Ureter (tissue), 1 donor: ENCODE measurements around the gene AP3S2. TPM values are rescaled to one million over a fixed set of nuclear protein-coding genes. Genes with fewer than 3 reads are reported as not detected.
"Not testable (repeated sequence)": the region's sequence is repeated elsewhere in the genome, so short reads cannot be mapped to it uniquely, and the experiment has no call there.

Source experiments
- DNase-seq: peaks from one replicate; pipeline ENCODE4 v3.0.0-alpha.2; 2020; ENCODE audit warnings: low spot score
- total RNA-seq: library from RNA; stranded (reverse); gene quantifications from one replicate; pipeline ENCODE4 v1.2.4, GENCODE V29; 2023
- donor health status: DM: yes; HTN: yes; CAD: no.

Gene AP3S2
- total RNA-seq = 52.8 TPM

DNA sequence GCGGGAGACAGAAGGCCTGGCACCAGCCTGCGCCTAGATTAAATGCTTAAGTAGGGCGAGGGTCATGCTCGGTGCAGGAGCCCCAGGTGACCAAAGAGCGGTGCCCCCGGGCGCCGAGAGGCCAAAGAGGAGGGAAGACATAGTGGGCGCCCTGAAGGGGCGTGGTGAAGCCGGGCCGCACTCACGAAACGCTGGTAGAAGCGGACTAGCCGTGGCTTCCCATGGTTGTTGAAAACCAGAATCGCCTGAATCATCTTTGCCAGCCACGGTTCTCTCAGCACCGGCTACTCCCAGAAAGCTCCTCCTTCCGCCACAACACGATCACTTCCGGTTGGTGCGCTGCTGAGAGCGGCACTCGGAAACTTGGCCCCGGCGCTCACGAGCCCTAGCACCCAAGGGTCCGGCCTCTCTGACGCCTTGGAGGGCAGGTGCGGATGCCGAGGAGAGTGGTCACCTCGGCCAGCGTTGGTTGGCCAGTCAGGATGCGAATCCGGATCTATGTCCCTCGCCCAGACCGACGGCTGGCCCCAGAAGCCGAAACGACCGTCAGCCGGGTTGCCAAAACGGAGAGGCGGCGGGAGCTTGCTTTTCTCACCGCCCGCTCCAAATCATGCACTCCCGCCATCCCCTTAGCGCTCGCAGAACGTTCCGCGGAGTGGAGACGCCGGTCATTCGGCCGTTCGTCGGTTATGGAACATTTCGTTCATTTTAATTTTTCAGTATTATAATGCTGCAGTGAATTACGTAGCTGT lies at the start of gene AP3S2:
Gene AP3S2, minus strand, starts transcription at position 299 of the 752 bp plus-strand sequence. Its CDS starts 45 bp downstream, at position 254.
- DNase-seq = peak; percentile 94

DNA sequence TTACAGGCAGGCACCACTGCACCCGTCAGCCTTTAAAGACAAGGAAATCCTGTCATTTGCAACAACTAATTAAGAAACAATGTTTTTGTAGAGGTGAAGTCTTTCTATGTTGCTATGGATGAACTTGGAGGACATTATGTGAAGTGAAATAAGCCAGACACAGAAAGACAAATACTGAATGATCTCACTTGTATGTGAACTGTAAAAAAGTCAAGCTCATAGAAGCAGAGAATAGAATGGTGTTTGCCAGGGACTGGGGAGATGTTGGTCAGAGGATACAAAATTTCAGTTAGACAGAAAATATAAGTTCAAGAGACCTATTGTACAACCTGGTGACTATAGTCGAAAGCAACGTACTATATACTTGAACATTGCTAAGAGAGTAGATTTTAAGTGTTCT lies 46.1 kb upstream of the AP3S2 start:
- DNase-seq = no peak

DNA sequence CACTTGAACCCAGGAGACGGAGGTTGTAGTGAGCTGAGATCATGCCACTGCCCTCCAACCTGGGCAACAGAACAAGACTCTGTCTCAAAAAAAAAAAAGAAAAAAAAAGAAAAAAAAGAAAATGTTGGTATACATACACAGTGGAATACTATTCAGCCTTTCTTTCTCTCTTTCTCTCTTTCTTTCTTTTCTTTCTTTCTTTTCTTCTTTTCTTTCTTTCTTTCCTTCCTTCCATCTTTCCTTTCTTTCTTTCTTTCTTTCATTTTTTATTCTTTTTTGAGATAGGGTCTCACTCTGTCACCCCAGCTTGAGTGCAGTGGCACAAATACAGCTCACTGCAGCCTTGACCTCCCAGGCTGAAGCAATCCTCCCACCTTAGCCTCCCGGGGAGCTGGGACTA lies 45.6 kb upstream of the AP3S2 start:
- not testable (repeated sequence) for DNase-seq

DNA sequence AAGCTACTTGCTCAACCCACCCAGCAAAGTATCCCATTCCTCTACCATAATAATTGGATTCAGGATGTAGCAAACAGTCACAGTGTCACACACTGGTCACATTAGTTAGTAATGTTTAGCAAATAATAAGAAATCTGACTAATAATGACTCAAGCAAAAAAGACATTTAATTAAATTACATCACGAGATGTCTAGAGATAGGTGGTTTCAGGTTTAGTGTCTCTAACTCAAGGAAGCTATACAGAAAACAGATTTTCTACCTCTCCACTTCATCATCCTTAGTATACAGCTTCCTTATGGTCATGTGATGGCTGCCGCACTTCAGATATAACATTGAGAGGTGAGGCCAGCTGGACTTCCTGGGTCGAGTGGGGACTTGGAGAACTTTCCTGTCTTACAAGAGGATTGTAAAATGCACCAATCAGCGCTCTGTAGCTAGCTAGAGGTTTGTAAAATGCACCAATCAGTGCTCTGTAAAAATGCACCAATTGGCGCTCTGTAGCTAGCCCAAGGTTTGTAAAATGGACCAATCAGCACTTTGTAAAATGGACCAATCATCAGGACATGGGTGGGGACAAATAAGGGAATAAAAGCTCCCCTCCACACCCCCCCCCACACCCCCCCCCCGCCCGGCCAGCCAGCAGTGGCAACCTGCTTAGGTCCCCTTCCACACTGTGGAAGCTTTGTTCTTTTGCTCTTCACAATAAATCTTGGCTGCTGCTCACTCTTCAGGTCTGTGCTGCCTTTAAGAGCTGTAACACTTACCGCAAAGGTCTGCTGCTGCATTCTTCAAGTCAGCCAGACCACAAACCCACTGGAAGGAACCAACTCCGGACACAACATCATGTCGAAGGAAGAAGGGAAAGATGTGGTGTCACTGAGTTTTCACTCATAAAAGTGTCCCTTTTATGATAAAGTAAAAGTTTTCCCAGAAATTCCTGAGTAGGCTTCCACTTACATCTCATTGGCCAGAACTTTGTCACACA lies 43.9 kb upstream of the AP3S2 start:
- DNase-seq = no peak

DNA sequence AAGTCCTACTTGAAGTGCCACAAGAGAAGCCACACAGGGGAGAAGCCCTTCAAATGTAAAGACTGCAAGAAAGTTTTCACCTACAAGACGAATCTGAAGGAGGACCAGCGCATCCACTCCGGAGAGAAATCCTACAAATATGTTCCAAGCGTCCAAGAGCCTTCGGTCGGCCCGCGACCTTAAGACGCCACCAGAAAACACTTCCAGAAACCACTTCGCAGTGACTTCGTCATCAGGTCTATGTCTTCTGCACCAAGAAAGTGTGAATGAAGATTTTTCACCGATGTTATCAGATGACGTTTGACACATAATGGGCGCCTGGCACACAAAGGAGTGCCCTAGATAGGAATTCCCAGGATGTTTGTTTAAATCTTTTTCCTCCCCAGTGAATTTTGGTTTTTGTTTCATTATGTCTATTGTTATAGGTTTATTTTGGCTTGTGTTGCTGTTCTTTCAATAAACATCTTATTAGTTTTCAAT lies 43.0 kb upstream of the AP3S2 start:
- DNase-seq = no peak

DNA sequence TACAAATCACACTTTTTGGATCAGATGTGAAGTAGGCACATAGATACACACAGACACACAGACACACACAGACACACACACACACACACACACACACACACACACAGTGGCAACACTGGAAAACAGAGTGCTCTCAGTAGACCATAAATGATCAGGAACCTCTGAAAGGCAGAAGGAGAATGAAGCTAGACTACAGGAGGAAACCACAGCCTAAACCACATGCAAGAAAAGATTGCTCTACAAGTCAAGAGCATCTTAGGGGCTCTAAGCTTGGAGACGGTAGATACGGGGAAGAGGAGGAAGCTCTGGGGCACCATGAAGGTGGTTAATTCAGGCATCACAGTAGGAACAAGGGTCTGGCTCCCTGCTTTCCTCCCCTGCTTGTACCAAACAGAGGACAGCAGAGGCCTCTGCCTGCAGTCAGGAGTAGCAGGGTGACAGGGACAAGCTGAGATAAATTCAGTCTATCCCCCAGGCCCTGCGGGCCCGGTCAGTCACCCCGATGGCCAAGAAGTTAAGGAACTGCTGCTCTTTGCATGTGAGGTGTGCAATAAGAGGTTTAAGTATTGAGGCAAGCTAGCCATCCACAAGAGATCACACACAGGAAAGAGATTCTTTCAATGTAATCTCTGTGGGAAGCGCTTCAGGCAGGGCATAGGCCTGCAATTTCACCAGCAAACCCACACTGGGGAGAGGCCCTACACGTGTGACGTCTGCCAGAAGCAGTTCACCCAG lies 42.4 kb upstream of the AP3S2 start:
- DNase-seq = no peak

DNA sequence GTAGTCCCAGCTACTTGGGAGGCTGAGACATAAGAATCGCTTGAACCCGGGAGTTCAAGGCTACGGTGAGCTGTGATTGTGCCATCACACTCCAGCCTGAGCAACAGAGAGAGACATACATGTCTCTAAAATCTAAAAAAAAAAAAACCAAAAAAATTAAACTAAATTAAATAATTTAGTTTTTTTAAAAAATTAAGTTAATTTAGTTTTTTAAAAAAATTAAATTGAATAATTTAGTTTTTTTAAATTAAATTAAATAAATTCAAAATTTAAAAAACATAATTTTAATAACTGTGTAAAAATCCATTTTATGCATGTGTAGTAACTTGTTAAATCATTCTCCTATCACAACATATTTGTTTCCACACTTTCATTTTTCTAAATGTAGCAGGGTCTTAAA lies 39.1 kb upstream of the AP3S2 start:
- DNase-seq = no peak

DNA sequence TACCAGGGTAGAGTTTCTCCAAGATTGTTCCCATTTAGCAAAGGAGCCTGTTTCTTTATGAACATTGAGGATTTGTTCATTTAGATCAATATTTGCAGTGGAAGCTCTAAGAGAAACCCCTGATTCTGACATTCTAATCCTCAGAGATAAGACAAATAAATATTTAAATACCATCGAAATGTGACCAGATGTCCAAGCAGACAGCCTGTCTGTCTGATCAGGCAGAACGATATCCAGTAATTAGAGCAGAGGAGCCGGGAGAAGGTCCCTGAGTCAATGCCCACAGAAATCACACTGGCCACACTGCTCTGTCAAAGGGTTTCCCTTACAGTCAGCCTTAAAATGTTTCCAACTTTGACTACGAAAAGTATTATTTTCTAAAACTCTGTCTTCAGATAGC lies 34.6 kb upstream of the AP3S2 start:
- no peak for DNase-seq

DNA sequence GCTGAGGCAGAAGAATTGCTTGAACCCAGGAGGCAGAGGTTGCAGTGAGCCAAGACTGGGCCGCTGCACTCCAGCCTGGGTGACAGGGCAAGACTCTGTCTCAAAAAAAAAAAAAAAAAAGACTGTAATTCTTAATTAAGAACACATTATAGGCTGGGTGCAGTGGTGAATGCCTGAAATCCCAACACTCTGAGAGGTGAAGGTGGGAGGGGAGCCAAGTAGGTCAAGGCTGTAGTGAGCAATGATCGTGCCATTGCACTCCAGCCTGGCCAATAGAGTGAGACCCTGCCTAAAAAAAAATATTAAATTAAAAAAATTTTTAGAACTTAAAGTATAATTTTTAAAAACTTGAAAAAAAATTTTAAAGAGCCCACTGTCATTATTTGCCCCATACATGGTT lies 32.4 kb upstream of the AP3S2 start:
- no peak for DNase-seq

DNA sequence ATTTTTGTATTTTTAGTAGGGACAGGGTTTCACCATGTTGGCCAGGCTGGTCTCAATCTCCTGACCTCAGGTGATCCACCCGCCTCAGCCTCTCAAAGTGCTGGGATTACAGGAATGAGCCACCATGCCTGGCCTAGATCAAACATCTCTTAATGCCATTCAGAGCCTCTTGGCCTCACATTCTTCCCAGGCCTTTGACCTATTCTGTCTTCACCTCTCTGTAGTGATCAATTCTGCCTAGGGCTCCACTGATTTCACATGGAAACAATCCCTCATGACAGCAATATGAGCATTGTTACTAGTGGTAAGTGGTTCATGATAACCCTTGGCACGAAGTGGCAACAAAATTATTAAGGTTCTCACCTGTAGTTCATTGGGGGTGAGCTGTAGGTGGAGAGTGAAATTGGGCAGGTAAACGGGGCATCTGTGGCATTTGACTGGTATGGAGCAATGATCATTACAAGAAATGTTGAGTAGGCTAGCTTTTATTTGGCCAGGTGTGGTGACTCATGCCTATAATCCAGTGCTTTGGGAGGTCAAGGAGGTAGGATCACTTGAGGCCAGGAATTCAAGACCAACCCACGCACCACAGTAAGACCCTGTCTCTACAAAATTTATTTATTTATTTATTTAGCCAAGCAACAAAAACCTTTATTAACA lies 23.8 kb upstream of the AP3S2 start:
- DNase-seq = no peak

DNA sequence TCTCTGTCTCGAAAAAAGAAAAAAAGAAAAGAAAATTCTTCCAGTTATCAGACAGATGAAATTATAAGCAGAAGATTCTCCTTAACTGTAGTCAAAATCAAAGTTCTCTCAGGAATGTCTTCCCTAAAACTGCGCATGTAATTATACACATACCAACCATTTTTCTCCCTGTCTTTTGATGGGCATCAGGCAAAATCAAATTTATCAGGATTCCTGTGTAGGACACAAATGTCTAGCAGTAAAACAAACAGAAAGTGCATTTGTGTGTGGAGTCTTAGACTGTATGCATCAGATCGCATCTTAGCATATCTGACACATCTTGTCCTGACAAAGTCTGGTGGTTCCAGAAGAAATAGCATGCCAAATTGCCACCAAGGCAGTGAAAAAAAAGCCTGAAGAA lies 22.9 kb upstream of the AP3S2 start:
- no peak for DNase-seq

DNA sequence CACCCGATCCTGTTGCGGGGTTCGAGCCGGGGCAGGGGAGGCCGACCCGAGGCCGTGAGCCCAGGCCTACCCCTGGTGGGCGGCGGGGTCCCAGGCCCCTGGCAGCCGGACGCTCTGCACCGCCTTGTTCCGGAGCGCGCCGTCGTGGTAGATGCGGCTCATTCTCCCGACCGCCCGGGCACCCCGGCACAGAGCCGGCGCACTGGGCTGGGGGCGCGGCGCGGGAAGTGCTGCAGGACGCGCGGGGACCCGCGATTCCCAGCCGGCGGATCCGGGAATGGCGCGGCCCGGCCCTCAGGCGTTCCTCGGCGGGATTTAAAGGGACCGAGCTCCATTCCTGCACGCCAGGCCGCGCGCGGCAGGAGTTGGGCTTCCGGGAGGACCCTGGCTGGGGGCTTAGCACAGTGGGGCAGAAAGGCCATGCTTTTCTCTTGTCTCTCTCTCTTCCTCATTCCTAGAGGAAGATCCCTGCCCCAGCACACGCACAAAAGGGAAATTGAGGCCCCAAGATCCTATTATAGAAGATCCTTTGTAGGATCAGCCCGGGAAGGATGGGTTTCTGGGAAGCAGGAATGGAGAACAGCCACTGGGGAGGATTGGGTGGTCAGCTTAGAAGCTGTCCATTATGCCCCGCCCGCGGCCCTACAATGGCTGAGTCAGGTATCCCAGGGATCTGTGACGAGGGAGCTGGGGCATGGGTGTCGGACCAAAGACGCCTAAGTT lies 19.0 kb upstream of the AP3S2 start, which contains the start of gene ARPIN:
Gene ARPIN, minus strand, starts transcription at position 279 of the 723 bp plus-strand sequence. Its CDS starts 117 bp downstream, at position 162.
- DNase-seq = peak; percentile 54

DNA sequence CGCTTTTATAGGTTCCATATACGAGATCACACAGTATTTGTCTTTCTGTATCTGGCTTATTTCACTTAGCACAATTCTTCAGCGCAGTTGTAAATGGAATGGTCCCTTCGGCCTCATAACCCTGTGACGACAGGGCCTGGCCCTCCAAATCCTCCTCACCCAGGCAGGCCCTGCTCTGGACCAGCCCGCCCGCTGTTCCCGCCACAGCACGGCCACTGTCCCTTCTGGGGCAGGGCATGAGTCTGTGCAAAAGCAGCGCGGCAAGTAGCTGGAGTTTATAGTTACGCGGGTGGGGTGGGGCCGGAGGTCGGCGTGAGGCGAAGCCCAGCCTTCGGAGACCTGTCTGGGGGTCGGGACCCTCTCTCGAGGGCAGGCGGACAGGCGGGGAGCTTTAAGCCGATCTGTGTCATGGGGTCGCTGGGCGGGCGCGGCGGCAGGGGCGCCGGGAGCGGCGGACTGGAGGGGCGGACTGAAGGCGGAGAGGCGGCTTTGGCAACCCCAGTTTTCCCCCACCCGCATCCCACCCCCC lies 18.4 kb upstream of the AP3S2 start:
- no peak for DNase-seq

DNA sequence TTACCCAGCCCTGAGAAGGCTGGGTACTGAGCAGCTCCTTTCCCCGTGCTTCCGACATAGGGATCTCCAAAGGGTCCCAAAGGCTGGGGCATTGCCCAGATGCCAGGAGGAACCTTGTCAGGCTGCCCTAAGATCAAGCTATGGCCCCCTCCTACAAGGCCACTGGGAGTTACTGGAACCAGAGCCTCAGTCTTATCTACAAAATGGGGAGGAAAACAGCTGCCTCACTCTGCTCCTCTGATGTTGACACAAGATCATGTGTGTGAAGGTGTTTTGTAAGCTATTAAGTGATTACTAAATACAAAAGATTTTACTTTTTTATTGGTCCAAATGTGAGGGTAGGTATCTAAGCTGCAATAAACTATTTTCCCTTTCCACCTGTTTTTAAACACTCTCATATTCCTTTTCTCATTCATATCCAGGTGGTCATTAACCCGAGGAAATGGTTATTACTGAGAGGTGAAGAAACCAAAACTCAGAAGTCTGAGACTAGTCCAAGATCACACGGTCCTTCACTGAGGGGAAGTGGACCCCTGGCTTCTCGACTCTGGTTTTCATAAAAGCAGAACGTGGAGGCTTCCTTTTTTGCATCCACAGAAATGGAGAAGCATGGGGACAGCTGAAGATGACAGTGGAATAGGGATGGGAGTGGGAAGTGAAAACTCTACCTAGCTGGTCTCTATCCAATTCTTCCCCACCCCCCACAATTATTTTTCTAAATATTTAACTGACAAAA lies 17.3 kb upstream of the AP3S2 start:
- no peak for DNase-seq

DNA sequence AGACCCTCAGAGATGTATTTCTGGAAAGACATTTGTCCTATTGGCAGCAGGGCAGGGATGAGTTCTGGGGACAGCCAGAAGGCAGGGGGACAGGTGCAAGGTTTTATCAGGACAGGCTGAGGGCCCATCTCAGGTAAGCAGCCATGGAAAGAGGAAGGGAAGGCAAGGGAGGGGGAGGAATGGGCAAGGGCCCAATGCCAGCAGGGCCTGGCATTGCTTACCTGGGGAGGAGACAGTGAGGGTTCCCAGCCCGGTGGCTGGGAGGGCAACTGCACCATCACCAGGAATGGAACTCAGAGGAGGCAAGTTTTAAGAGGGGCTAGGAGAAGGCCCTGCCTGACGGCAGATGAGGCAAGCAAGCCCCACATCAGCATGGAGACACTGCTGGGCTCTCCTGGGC lies 15.8 kb upstream of the AP3S2 start:
- no peak for DNase-seq

DNA sequence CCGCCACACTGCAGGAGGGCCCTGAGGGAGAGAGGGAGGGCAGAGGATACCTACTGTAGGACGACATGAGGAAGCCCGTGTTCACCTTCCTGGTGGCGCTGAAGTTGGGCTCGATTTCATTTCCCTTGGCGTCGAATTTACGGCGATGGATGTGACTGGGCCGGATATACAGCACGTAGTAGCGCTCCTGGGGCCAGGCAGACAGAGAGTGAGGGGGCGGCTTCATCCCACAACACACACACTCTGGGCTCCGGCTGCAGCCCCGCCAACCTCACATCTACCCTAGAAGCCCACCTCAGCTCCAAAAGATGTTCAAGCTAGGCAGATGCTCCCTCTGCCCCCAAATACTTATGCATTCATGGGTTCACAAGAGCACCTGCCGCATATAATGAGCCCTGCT lies 14.4 kb upstream of the AP3S2 start:
- DNase-seq = no peak

DNA sequence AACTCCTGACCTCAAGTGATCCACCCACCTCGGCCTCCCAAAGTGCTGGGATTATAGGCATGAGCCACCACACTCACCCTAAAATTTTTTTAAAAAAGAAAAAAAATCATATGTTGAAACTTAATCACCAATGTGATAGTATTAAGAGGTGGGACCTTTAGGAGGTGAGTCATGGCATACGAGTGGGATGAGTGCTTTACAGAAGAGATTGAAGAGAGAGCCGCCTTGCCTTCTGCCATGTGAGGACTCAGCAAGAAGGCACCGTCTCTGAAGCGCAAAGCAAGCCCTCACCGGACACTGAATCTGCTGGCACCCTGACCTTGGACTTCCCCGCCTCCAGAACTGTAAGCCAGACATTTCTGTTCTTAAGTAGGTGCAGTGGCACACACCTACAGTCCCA lies 13.5 kb upstream of the AP3S2 start:
- no peak for DNase-seq

DNA sequence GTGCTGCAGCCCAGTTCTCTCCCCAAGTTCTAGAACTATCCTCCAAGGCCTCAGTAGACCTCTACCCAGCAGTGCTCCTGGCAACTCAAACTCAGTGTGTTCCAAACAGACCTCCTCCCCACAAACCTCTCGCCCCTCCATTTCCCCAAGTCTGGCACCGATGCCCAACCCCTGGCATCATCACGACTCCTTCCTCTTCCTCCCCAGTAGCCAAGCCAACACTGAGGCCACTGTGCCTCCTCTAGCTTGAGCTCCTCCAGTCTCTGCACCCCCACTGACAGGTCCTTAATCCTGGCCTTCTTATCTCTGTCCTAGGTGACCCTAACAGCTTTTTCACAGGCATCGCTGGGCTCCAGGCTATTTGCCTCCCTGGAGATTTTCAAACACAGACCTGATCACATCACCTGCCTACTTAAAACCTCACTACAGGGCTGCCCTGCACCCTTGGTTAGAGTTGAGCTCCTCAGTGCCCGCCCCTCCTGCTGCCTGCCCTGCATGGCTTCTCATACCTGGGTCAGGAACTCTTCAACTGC lies 12.1 kb upstream of the AP3S2 start:
- DNase-seq = no peak

DNA sequence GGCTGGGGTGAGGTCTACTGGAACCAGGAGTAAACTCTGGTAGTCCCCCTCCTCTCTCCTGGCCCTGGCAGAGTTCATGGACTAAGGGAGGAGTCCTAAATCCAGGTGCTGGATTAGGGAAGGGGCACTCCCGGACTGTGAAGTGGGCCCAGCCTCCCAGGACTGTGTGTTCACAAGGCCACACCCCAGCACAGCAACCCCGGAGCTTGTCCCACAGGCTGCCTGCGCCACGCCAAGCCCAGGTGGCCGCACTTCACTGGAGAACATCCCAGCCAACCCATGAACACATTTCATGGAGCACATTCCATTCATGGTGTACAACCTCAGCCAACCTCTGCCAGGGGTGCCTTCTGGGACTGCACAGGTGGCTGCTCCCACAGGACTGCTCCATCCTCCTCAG lies 10.7 kb upstream of the AP3S2 start:
- DNase-seq = no peak

DNA sequence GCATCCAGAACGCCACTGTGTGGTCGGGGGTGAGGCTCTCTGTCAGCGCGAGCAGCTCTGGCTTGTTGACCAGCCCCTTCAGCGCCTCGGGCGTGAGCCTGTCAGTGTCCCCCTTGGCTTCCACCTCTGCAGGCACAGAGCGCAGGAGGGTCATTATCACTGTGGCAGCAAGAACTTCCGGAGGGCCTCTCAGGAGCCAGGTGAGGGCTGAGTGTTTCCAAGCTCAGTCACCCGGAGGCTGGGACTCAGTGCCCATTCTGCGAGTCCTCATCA lies 10.0 kb upstream of the AP3S2 start:
- DNase-seq = no peak
